ENCODE data around the gene PRSS21. TPM values are rescaled to one million over a fixed set of nuclear protein-coding genes. Genes with fewer than 3 reads are reported as not detected.

The PRSS21 gene
- total and polyA plus RNA-seq, 5 donors: not detected

- Histone ChIP-seq H3K4me1 (ENCODE audit: control insufficient read depth, insufficient read depth, low read length) (no peaks in the 10 kb centered on the region), H3K27ac (ENCODE audit: low read length) (no peak overlapping the region), H3K27me3 (ENCODE audit: control insufficient read depth, insufficient read depth) (no peaks in the 10 kb centered on the region), H3K4me3 (ENCODE audit: low read length) (no peak overlapping the region), H3K9me3 (ENCODE audit: control insufficient read depth, low read length) (no peaks in the 10 kb centered on the region)
- intact Hi-C loops (cut with DNase I): no loop called here
- DNase-seq (no peak), ATAC-seq (no peak)
- 70% methylated on average over 7 of the region's 7 CpGs for WGBS
Measured at GRCh38 chr16:2795395-2796143, 21.5 kb upstream of the PRSS21 start.

GRCh38 chr16:2798723-2799204 lies 18.3 kb upstream of the PRSS21 start:
- intact Hi-C loops (cut with DNase I): no loop called here
- DNase-seq (peak in 1 of 3 donors; percentile 29), ATAC-seq (no peak)
- H3K9me3 ChIP-seq (ENCODE audit: control insufficient read depth, low read length): no peaks in the 10 kb centered on the region
- H3K4me3 ChIP-seq (ENCODE audit: low read length): no peak overlapping the region
- H3K27me3 ChIP-seq (ENCODE audit: control insufficient read depth, insufficient read depth): no peaks in the 10 kb centered on the region
- H3K4me1 ChIP-seq (ENCODE audit: control insufficient read depth, insufficient read depth, low read length): no peaks in the 10 kb centered on the region
- 75% methylated on average over 39 of the region's 39 CpGs for WGBS
- H3K27ac ChIP-seq (ENCODE audit: low read length): no peak overlapping the region

GRCh38 chr16:2799205-2799858 lies 17.7 kb upstream of the PRSS21 start:
- WGBS: 83% methylated on average over 21 of the region's 21 CpGs

GRCh38 chr16:2799859-2800226 lies 17.2 kb upstream of the PRSS21 start:
- Histone ChIP-seq H3K27ac (ENCODE audit: low read length) (no peak overlapping the region), H3K27me3 (ENCODE audit: control insufficient read depth, insufficient read depth) (no peaks in the 10 kb centered on the region), H3K9me3 (ENCODE audit: control insufficient read depth, low read length) (peaks cover 3% of the 10 kb centered on the region), H3K4me3 (ENCODE audit: low read length) (no peak overlapping the region), H3K4me1 (ENCODE audit: control insufficient read depth, insufficient read depth, low read length) (no peaks in the 10 kb centered on the region)
- DNase-seq (no peak), ATAC-seq (peak in 1 of 2 donors; percentile 36)
- 53% methylated on average over 1 of the region's 1 CpG for WGBS
- intact Hi-C loops (cut with DNase I): no loop called here

More at GRCh38 chr16:2799205-2799858, 17.7 kb upstream of the PRSS21 start:
- H3K27ac ChIP-seq (ENCODE audit: low read length): no peak overlapping the region
- DNase-seq (no peak), ATAC-seq (no peak)
- peaks cover 3% of the 10 kb centered on the region for H3K9me3 ChIP-seq (ENCODE audit: control insufficient read depth, low read length)
- H3K4me1 ChIP-seq (ENCODE audit: control insufficient read depth, insufficient read depth, low read length): no peaks in the 10 kb centered on the region
- intact Hi-C loops (cut with DNase I): no loop called here
- no peaks in the 10 kb centered on the region for H3K27me3 ChIP-seq (ENCODE audit: control insufficient read depth, insufficient read depth)
- H3K4me3 ChIP-seq (ENCODE audit: low read length): no peak overlapping the region

GRCh38 chr16:2803545-2804195 lies 13.4 kb upstream of the PRSS21 start:
- no peaks in the 10 kb centered on the region for H3K27me3 ChIP-seq (ENCODE audit: control insufficient read depth, insufficient read depth)
- 82% methylated on average over 3 of the region's 3 CpGs for WGBS

GRCh38 chr16:2804728-2805127 lies 12.3 kb upstream of the PRSS21 start:
- WGBS: 89% methylated on average over 4 of the region's 4 CpGs
- no peak overlapping the region for H3K27ac ChIP-seq (ENCODE audit: low read length)
- no peaks in the 10 kb centered on the region for H3K4me1 ChIP-seq (ENCODE audit: control insufficient read depth, insufficient read depth, low read length)
- no peaks in the 10 kb centered on the region for H3K27me3 ChIP-seq (ENCODE audit: control insufficient read depth, insufficient read depth)
- no peak overlapping the region for H3K4me3 ChIP-seq (ENCODE audit: low read length)
- no peak for DNase-seq
- ATAC-seq: no peak
- intact Hi-C loops (cut with DNase I): no loop called here
- peaks cover 3% of the 10 kb centered on the region for H3K9me3 ChIP-seq (ENCODE audit: control insufficient read depth, low read length)

More at GRCh38 chr16:2803545-2804195, 13.4 kb upstream of the PRSS21 start:
- Histone ChIP-seq H3K27ac (ENCODE audit: low read length) (no peak overlapping the region), H3K9me3 (ENCODE audit: control insufficient read depth, low read length) (peaks cover 3% of the 10 kb centered on the region), H3K4me1 (ENCODE audit: control insufficient read depth, insufficient read depth, low read length) (no peaks in the 10 kb centered on the region), H3K4me3 (ENCODE audit: low read length) (no peak overlapping the region)
- DNase-seq (no peak), ATAC-seq (no peak)
- intact Hi-C loops (cut with DNase I): no loop called here

GRCh38 chr16:2806286-2806685 lies 10.8 kb upstream of the PRSS21 start:
- Histone ChIP-seq H3K27me3 (ENCODE audit: control insufficient read depth, insufficient read depth) (no peaks in the 10 kb centered on the region), H3K27ac (ENCODE audit: low read length) (no peak overlapping the region), H3K9me3 (ENCODE audit: control insufficient read depth, low read length) (peaks cover 3% of the 10 kb centered on the region), H3K4me1 (ENCODE audit: control insufficient read depth, insufficient read depth, low read length) (no peaks in the 10 kb centered on the region), H3K4me3 (ENCODE audit: low read length) (no peak overlapping the region)
- intact Hi-C loops (cut with DNase I): no loop called here
- 64% methylated on average over 5 of the region's 5 CpGs for WGBS
- DNase-seq (no peak), ATAC-seq (no peak)

GRCh38 chr16:2808181-2808580 lies 8.9 kb upstream of the PRSS21 start:
- WGBS: 85% methylated on average over 7 of the region's 7 CpGs
- Histone ChIP-seq H3K27me3 (ENCODE audit: control insufficient read depth, insufficient read depth) (no peaks in the 10 kb centered on the region), H3K27ac (ENCODE audit: low read length) (no peak overlapping the region), H3K4me1 (ENCODE audit: control insufficient read depth, insufficient read depth, low read length) (no peaks in the 10 kb centered on the region), H3K9me3 (ENCODE audit: control insufficient read depth, low read length) (peaks cover 3% of the 10 kb centered on the region), H3K4me3 (ENCODE audit: low read length) (no peak overlapping the region)
- ATAC-seq (no peak), DNase-seq (no peak)
- intact Hi-C loops (cut with DNase I): no loop called here

GRCh38 chr16:2809149-2809760 lies 7.8 kb upstream of the PRSS21 start:
- no peak overlapping the region for H3K4me3 ChIP-seq (ENCODE audit: low read length)
- H3K27me3 ChIP-seq (ENCODE audit: control insufficient read depth, insufficient read depth): no peaks in the 10 kb centered on the region
- ATAC-seq: no peak
- H3K9me3 ChIP-seq (ENCODE audit: control insufficient read depth, low read length): no peaks in the 10 kb centered on the region
- H3K4me1 ChIP-seq (ENCODE audit: control insufficient read depth, insufficient read depth, low read length): no peaks in the 10 kb centered on the region
- intact Hi-C loops (cut with DNase I): no loop called here
- DNase-seq: no peak
- WGBS: 73% methylated on average over 3 of the region's 3 CpGs
- H3K27ac ChIP-seq (ENCODE audit: low read length): no peak overlapping the region

- no peaks in the 10 kb centered on the region for H3K27me3 ChIP-seq (ENCODE audit: control insufficient read depth, insufficient read depth)
- intact Hi-C loops (cut with DNase I): no loop called here
- ATAC-seq: no peak
- H3K4me1 ChIP-seq (ENCODE audit: control insufficient read depth, insufficient read depth, low read length): no peaks in the 10 kb centered on the region
- 82% methylated on average over 6 of the region's 6 CpGs for WGBS
- H3K4me3 ChIP-seq (ENCODE audit: low read length): no peak overlapping the region
- no peaks in the 10 kb centered on the region for H3K9me3 ChIP-seq (ENCODE audit: control insufficient read depth, low read length)
- H3K27ac ChIP-seq (ENCODE audit: low read length): no peak overlapping the region
- no peak for DNase-seq
Measured at GRCh38 chr16:2810651-2811050, 6.4 kb upstream of the PRSS21 start.

All from right cardiac atrium (tissue), 5 donors.